HG03460 (cell line): ENCODE results near the gene CHRNG.

Experiments
- ATAC-seq: cut with Tn5 transposase; IDR thresholded peaks from one replicate; pipeline ENCODE4 v1.9.1; 2021; ENCODE audit not compliant: unreplicated experiment

Gene CHRNG

GRCh38 chr2:232539298-232540231 lies at the start of gene CHRNG:
Gene CHRNG (plus strand): TSS chr2:232539692. CDS start chr2:232539748, 56 bp downstream.
- ATAC-seq, result no peak

GRCh38 chr2:232490221-232491138 lies 49.0 kb upstream of the CHRNG start:
- ATAC-seq, result no peak

GRCh38 chr2:232491139-232491780 lies 48.2 kb upstream of the CHRNG start:
- no peak for ATAC-seq

GRCh38 chr2:232492236-232492848 lies 47.1 kb upstream of the CHRNG start:
- no peak for ATAC-seq

GRCh38 chr2:232492963-232493700 lies 46.4 kb upstream of the CHRNG start:
- ATAC-seq, result no peak

- no peak for ATAC-seq
Observed at GRCh38 chr2:232493701-232494474, 45.6 kb upstream of the CHRNG start.

- ATAC-seq, result no peak
Observed at GRCh38 chr2:232494542-232494941, 45.0 kb upstream of the CHRNG start.

- no peak for ATAC-seq
Observed at GRCh38 chr2:232495292-232495691, 44.2 kb upstream of the CHRNG start.

- ATAC-seq, result no peak
Observed at GRCh38 chr2:232496501-232497270, 42.8 kb upstream of the CHRNG start.

- ATAC-seq, result no peak
Observed at GRCh38 chr2:232497348-232497747, 42.1 kb upstream of the CHRNG start.

GRCh38 chr2:232498452-232498851 lies 41.0 kb upstream of the CHRNG start:
- ATAC-seq, result no peak

GRCh38 chr2:232501331-232501771 lies 38.1 kb upstream of the CHRNG start:
- ATAC-seq, result no peak

- no peak for ATAC-seq
Observed at GRCh38 chr2:232501794-232502390, 37.6 kb upstream of the CHRNG start.

- no peak for ATAC-seq
Observed at GRCh38 chr2:232502511-232502910, 37.0 kb upstream of the CHRNG start.

GRCh38 chr2:232502911-232503808 lies 36.3 kb upstream of the CHRNG start:
- ATAC-seq, result no peak

- no peak for ATAC-seq
Observed at GRCh38 chr2:232503809-232504323, 35.6 kb upstream of the CHRNG start.

GRCh38 chr2:232504438-232504837 lies 35.1 kb upstream of the CHRNG start:
- no peak for ATAC-seq
